Esophagus squamous epithelium (tissue), 4 donors: ENCODE data around the gene SEC61A2.

Source experiments
- CTCF ChIP-seq, 6 experiments: fragments of 450-650 bp in 4 of 6; fragments of 200-600 bp in 2 of 6; sonication (generic) in 2 of 6; IDR thresholded peaks; one replicate each; pipeline ENCODE4 v1.5.1; 2016 to 2019; ENCODE audit warnings: antibody characterized with exemption in 6 of 6, mild to moderate bottlenecking in 4 of 6, moderate library complexity in 4 of 6
- POLR2A ChIP-seq, 4 donors: fragments of 450-650 bp; IDR thresholded peaks; one replicate each; pipeline ENCODE4 v1.6.1; 2017; ENCODE audit warnings: antibody characterized with exemption in 4 of 4, mild to moderate bottlenecking in 4 of 4, moderate library complexity in 3 of 4

DNA sequence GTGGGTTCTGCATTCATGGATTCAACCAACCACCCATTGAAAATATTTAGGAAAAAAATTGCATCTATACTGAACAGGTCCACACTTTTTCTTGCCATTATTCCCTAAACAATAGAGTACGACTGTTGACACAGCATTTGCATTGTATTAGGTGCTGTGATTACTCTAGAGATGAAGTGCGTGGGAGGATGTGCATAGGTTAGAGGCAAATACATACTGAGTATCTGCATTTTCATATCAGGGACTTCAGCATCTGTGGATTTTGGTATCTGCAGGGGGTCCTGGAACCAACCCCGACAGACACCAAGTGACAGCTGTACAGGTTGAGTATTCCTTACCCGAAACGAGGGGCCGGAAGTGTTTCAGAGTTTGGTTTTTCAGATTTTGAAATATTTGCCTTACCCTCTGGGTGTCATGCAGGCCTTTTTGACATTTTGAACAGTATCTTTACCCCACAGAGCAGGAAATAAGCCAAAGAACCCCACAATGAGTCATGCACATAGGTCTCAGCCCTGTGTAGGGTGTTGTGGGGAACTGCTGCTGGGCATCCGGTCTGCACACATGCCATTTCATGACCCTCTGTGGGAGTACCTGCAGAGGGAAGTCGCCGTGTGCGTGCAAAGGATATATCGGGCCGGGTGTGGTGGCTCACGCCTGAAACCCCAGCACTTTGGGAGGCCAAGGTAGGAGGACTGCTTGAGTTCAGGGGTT is 51.7 kb downstream of the SEC61A2 start:
- TF ChIP-seq CTCF (IDR thresholded peaks at IDR 0.05) (no peak), POLR2A (IDR thresholded peaks at IDR 0.05) (no peak)
